ENCODE results near the gene TMEFF2.
A peak's percentile ranks its signal among the peaks of the same experiment; 100 is the strongest.

TMEFF2 gene

DNA sequence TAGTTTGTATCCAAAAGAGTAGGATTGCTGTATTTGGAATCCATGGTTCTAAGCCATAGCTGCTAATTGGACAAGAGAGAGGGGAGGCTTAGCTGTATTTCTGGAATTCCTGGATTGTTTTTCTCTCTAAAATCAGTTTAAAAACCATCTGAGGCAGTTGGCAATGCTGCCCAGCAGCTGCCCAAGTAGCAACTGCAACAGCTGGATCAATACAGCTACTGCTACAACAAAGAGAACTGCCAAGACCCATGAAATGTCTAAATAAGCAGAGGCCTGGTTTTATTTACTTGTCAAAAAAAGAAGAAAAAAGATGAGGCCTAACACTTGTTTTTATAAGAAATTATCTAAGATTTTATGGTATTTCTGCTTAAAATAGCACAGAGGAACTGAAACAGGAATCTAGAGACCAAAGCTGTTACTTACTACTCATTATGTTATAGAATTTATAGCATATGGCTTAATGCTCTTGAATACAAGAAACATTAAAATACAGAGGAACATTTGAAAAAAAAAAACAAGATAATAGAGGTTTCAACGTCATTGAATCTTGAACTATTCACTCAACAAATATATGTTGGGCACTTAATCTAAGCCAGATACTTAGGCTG lies 39.1 kb downstream of the TMEFF2 start:
- ChIA-PET CTCF (interaction anchor here (0.9 to 10.6 kb wide), 7 partner anchors 7 to 617 kb away, joined by 3 to 601 read pairs (median 4); no protein-coding TSS in a partner anchor), POLR2A (interaction anchor here (0.6 to 1.0 kb wide), 2 partner anchors 337 to 581 kb away, joined by 3 read pairs; no protein-coding TSS in a partner anchor)
- TF ChIP-seq, protein P1, sequence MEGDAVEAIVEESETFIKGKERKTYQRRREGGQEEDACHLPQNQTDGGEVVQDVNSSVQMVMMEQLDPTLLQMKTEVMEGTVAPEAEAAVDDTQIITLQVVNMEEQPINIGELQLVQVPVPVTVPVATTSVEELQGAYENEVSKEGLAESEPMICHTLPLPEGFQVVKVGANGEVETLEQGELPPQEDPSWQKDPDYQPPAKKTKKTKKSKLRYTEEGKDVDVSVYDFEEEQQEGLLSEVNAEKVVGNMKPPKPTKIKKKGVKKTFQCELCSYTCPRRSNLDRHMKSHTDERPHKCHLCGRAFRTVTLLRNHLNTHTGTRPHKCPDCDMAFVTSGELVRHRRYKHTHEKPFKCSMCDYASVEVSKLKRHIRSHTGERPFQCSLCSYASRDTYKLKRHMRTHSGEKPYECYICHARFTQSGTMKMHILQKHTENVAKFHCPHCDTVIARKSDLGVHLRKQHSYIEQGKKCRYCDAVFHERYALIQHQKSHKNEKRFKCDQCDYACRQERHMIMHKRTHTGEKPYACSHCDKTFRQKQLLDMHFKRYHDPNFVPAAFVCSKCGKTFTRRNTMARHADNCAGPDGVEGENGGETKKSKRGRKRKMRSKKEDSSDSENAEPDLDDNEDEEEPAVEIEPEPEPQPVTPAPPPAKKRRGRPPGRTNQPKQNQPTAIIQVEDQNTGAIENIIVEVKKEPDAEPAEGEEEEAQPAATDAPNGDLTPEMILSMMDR (IDR thresholded peaks at IDR 0.05; ENCODE audit: insufficient read depth, low read length, missing control alignments): no peak
- no peak overlapping the region for H3K4me3 ChIP-seq (ENCODE audit: low read depth, low read length)
- no peak for DNase-seq (ENCODE audit: low read depth, low spot score)

DNA sequence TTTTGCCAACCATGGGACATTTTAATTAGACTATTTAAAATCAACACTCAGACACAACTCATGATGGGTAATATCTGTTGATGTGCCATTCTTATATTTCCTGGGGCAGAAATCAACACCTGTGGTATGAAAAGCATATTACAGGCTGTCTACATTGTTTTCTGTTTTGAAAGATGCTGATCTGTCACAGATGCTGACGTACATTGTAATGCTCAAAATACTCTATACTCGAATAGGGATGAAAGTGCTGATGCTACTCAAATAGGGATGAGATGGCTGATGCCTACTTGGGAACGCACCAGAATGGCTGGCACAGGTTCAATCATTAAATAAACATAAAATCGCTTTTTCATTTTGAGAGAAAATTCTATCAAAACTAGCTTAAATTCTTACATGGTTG lies 41.2 kb downstream of the TMEFF2 start:
- POLR2A ChIA-PET: no interaction called here

GRCh38 chr2:192151853-192152252 lies 42.9 kb downstream of the TMEFF2 start:
- no peak overlapping the region for H3K4me3 ChIP-seq (ENCODE audit: low read depth, low read length)
- no peak for DNase-seq (ENCODE audit: low read depth, low spot score)
- CTCF ChIA-PET: interaction anchor here (1.1 to 1.5 kb wide), 2 partner anchors 10 to 340 kb away, joined by 6 to 8 read pairs; no protein-coding TSS in a partner anchor
- TF ChIP-seq, protein P1 (IDR thresholded peaks at IDR 0.05; ENCODE audit: insufficient read depth, low read length, missing control alignments): no peak
- POLR2A ChIA-PET: interaction anchor here (0.7 kb wide), 1 partner anchor 339 kb away, joined by 3 read pairs; no protein-coding TSS in a partner anchor

More for the DNA sequence above, 41.2 kb downstream of the TMEFF2 start:
- no peak for DNase-seq (ENCODE audit: low read depth, low spot score)
- TF ChIP-seq, protein P1 (IDR thresholded peaks at IDR 0.05; ENCODE audit: insufficient read depth, low read length, missing control alignments): no peak
- H3K4me3 ChIP-seq (ENCODE audit: low read depth, low read length): no peak overlapping the region
- CTCF ChIA-PET: interaction anchor here (2.1 to 10.6 kb wide), 2 partner anchors 9 to 340 kb away, joined by 11 to 601 read pairs; no protein-coding TSS in a partner anchor

DNA sequence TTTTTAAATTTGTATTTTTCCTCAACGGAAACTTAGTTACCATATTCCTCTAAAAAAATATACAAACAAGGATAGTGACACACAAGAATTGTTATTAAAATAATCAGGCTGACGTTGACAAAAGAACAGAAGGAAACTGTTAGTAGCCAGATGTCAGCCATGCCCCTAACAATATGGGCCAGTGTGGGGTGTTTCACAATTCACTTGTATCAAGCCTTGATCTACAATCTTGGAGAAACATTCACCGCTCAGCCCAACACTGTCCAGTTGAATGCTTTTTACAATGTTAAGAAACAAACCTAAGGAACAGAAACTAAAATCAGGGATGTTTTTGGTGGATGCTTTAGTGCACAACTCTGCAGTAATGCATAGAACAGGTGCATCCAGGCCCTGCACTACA lies 44.6 kb downstream of the TMEFF2 start:
- DNase-seq (ENCODE audit: low read depth, low spot score): no peak
- ChIA-PET CTCF (no interaction called here), POLR2A (no interaction called here)
- TF ChIP-seq, protein P1 (IDR thresholded peaks at IDR 0.05; ENCODE audit: insufficient read depth, low read length, missing control alignments): no peak
- H3K4me3 ChIP-seq (ENCODE audit: low read depth, low read length): no peak overlapping the region

- ChIA-PET POLR2A (no interaction called here), CTCF (interaction anchor here (0.9 to 4.1 kb wide), 6 partner anchors 12 to 336 kb away, joined by 3 to 33 read pairs (median 3); no protein-coding TSS in a partner anchor)
- no peak for DNase-seq (ENCODE audit: low read depth, low spot score)
- TF ChIP-seq, protein P1 (IDR thresholded peaks at IDR 0.05; ENCODE audit: insufficient read depth, low read length, missing control alignments): peak; percentile 7
- H3K4me3 ChIP-seq (ENCODE audit: low read depth, low read length): no peak overlapping the region
Observed at GRCh38 chr2:192148620-192149321, 46.0 kb downstream of the TMEFF2 start.

DNA sequence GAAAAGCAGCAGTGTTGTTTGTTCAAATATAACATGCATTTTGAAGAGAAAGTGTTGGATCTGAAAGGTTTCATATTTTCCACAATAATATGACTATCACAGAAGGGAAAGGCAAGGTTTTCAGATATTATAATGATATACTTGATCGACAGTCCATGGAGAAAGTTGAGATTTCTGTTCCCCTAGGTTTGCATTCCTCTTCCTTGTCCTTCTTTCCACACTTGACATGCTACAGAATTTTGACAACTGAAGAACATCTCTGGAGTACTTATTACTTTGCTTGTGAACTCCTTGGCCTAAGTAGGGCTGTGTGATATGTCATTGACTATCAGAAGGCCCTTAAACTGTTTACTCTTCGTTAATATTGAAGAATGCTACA lies 46.5 kb downstream of the TMEFF2 start:
- no peak overlapping the region for H3K4me3 ChIP-seq (ENCODE audit: low read depth, low read length)
- CTCF ChIA-PET: interaction anchor here (1.2 to 4.1 kb wide), 4 partner anchors 12 to 336 kb away, joined by 3 to 33 read pairs (median 10); no protein-coding TSS in a partner anchor
- POLR2A ChIA-PET: no interaction called here
- TF ChIP-seq, protein P1 (IDR thresholded peaks at IDR 0.05; ENCODE audit: insufficient read depth, low read length, missing control alignments): no peak
- DNase-seq (ENCODE audit: low read depth, low spot score): no peak
